ENCODE results near the gene NME5. TPM values are rescaled to one million over a fixed set of nuclear protein-coding genes. Genes with fewer than 3 reads are reported as not detected.

NME5 gene
- polyA plus RNA-seq: 2.8 TPM
- long read RNA-seq, donor 1: 0 reads
- long read RNA-seq, donor 2: 0 reads
- long read RNA-seq, donor 3: 0 reads
- long read RNA-seq, donor 4: 0 reads
- long read RNA-seq, donor 5, partial matches to known transcripts: 0 of 1 reads
- long read RNA-seq, donor 5, other reads (novel, unspliced or antisense): 0 of 1 reads
- long read RNA-seq, donor 6, partial matches to known transcripts: 0 of 3 reads
- long read RNA-seq, donor 6, other reads (novel, unspliced or antisense): 0 of 3 reads
- long read RNA-seq, donor 7, partial matches to known transcripts: 0 of 1 reads
- long read RNA-seq, donor 7, other reads (novel, unspliced or antisense): 0 of 1 reads
- long read RNA-seq, donor 8, partial matches to known transcripts: 0 of 2 reads
- long read RNA-seq, donor 8, other reads (novel, unspliced or antisense): 0 of 2 reads
- long read RNA-seq, donor 9, partial matches to known transcripts: 0 of 3 reads
- long read RNA-seq, donor 9, other reads (novel, unspliced or antisense): 0 of 3 reads
- long read RNA-seq, donor 10, partial matches to known transcripts: 0 of 2 reads
- long read RNA-seq, donor 10, other reads (novel, unspliced or antisense): 0 of 2 reads
- long read RNA-seq, donor 11: 0 reads

- 18% methylated on average over 1 of the region's 31 CpGs for WGBS (ENCODE audit: insufficient coverage, low lambda C conversion rate)
- H3K27me3 ChIP-seq (ENCODE audit: control insufficient read depth, insufficient read depth, low read length): no peaks in the 10 kb centered on the region
- H3K27ac ChIP-seq (ENCODE audit: low read length): no peak within 1 kb of the TSS
- H3K4me3 ChIP-seq (ENCODE audit: low read length): peak within 1 kb of the TSS; percentile 69
- DNase-seq: peak; percentile 18 to 61
- no peaks in the 10 kb centered on the region for H3K36me3 ChIP-seq (ENCODE audit: control insufficient read depth, insufficient read depth, low read length)
- no peaks in the 10 kb centered on the region for H3K4me1 ChIP-seq (ENCODE audit: control insufficient read depth, insufficient read depth, low read length)
- no peaks in the 10 kb centered on the region for H3K9me3 ChIP-seq (ENCODE audit: control insufficient read depth, low read depth, low read length)
Observed at GRCh38 chr5:138138949-138139780, at the start of gene NME5. Gene NME5, minus strand, starts transcription at chr5:138139428. Its CDS starts 648 bp downstream, at chr5:138138780.

- DNase-seq: no peak
- H3K27ac ChIP-seq (ENCODE audit: low read length): no peak overlapping the region
- H3K36me3 ChIP-seq (ENCODE audit: control insufficient read depth, insufficient read depth, low read length): peaks cover 81% of the 10 kb centered on the region
- H3K27me3 ChIP-seq (ENCODE audit: control insufficient read depth, insufficient read depth, low read length): no peaks in the 10 kb centered on the region
- WGBS (ENCODE audit: insufficient coverage, low lambda C conversion rate): no CpG with 5 or more reads among the region's 3 CpGs
- H3K4me3 ChIP-seq (ENCODE audit: low read length): no peak overlapping the region
- H3K4me1 ChIP-seq (ENCODE audit: control insufficient read depth, insufficient read depth, low read length): no peaks in the 10 kb centered on the region
- H3K9me3 ChIP-seq (ENCODE audit: control insufficient read depth, low read depth, low read length): no peaks in the 10 kb centered on the region
Observed at GRCh38 chr5:138188626-138189025, 49.4 kb upstream of the NME5 start.

- Histone ChIP-seq H3K4me3 (ENCODE audit: low read length) (no peak overlapping the region), H3K4me1 (ENCODE audit: control insufficient read depth, insufficient read depth, low read length) (no peaks in the 10 kb centered on the region), H3K27ac (ENCODE audit: low read length) (no peak overlapping the region), H3K36me3 (ENCODE audit: control insufficient read depth, insufficient read depth, low read length) (peaks cover 80% of the 10 kb centered on the region), H3K27me3 (ENCODE audit: control insufficient read depth, insufficient read depth, low read length) (no peaks in the 10 kb centered on the region), H3K9me3 (ENCODE audit: control insufficient read depth, low read depth, low read length) (no peaks in the 10 kb centered on the region)
- DNase-seq: no peak
- WGBS (ENCODE audit: insufficient coverage, low lambda C conversion rate): no CpG with 5 or more reads among the region's 2 CpGs
Observed at GRCh38 chr5:138186002-138186447, 46.8 kb upstream of the NME5 start.

DNA sequence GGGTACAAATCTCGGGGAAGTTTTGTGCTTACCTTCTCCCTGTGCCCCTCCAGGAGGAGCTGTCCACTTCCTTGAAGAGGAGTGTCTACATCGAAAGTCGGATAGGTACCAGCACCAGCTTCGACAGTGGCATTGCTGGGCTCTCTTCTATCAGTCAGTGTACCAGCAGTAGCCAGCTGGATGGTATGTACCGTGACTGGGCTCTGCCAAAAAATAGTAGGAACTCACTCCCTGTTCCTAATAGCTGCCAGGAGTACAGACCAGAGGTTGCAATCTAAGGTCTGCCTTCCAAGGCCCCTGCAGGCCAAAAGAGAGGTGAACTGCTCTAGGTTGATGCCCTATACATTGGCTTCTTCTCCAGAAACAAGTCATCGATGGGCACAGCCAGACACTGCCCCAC is 43.6 kb upstream of the NME5 start:
- Histone ChIP-seq H3K4me1 (ENCODE audit: control insufficient read depth, insufficient read depth, low read length) (peaks cover 10% of the 10 kb centered on the region), H3K27me3 (ENCODE audit: control insufficient read depth, insufficient read depth, low read length) (no peaks in the 10 kb centered on the region), H3K9me3 (ENCODE audit: control insufficient read depth, low read depth, low read length) (no peaks in the 10 kb centered on the region), H3K36me3 (ENCODE audit: control insufficient read depth, insufficient read depth, low read length) (peaks cover 56% of the 10 kb centered on the region), H3K4me3 (ENCODE audit: low read length) (no peak overlapping the region), H3K27ac (ENCODE audit: low read length) (no peak overlapping the region)
- no peak for DNase-seq
- WGBS (ENCODE audit: insufficient coverage, low lambda C conversion rate): no CpG with 5 or more reads among the region's 6 CpGs

DNA sequence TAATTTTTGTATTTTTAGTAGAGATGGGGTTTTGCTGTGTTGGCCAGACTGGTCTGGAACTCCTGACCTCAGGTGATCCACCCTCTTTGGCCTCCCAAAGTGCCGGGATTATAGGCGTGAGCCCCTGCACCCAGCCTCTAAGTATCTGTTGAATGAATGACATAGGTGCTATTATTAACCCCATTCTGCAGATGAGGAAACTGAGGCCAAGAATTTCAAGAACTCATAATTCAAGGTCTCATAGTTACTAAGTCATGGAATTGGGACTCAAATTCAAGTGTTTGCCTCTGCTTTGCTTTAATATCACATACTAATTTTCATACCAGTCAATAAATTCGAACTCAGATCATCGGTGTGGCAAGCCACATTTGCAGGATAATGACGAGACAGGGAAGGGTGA is 41.6 kb upstream of the NME5 start:
- H3K36me3 ChIP-seq (ENCODE audit: control insufficient read depth, insufficient read depth, low read length): peaks cover 51% of the 10 kb centered on the region
- H3K9me3 ChIP-seq (ENCODE audit: control insufficient read depth, low read depth, low read length): no peaks in the 10 kb centered on the region
- H3K27me3 ChIP-seq (ENCODE audit: control insufficient read depth, insufficient read depth, low read length): no peaks in the 10 kb centered on the region
- H3K4me1 ChIP-seq (ENCODE audit: control insufficient read depth, insufficient read depth, low read length): peaks cover 10% of the 10 kb centered on the region
- DNase-seq: no peak
- H3K27ac ChIP-seq (ENCODE audit: low read length): no peak overlapping the region
- WGBS (ENCODE audit: insufficient coverage, low lambda C conversion rate): no CpG with 5 or more reads among the region's 5 CpGs
- H3K4me3 ChIP-seq (ENCODE audit: low read length): no peak overlapping the region

DNA sequence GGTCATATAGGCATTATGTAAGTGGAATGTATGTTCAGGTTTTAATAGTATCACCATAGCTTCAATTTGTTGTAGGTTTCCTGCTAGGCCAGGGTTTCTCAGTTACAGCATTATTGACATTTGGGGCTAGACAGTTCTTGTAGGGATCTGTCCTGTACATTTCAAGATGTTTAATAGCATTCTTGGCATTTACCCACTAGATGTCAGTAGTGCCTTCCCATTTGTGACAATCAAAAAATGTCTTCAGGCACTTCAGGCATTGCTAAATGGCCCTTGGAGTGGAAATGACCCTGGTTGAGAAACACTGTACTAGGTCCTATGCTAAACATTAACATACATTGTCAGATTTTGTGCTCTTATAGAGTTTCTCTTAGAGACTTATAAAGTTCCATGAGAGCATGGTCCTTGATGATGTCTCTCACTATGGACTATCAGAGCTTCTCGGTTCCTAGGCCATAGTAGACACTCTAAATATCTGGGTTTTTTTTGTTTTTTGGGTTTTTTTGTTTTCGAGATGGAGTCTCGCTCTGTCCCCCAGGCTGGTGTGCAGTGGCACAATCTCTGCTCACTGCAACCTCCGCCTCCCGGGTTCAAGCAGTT is 41.1 kb upstream of the NME5 start:
- WGBS (ENCODE audit: insufficient coverage, low lambda C conversion rate): 100% methylated on average over 1 of the region's 5 CpGs
- H3K27ac ChIP-seq (ENCODE audit: low read length): no peak overlapping the region
- peak; percentile 63 to 77 for DNase-seq
- H3K36me3 ChIP-seq (ENCODE audit: control insufficient read depth, insufficient read depth, low read length): peaks cover 51% of the 10 kb centered on the region
- no peaks in the 10 kb centered on the region for H3K9me3 ChIP-seq (ENCODE audit: control insufficient read depth, low read depth, low read length)
- peaks cover 10% of the 10 kb centered on the region for H3K4me1 ChIP-seq (ENCODE audit: control insufficient read depth, insufficient read depth, low read length)
- no peaks in the 10 kb centered on the region for H3K27me3 ChIP-seq (ENCODE audit: control insufficient read depth, insufficient read depth, low read length)
- peak overlapping the region; percentile 88 for H3K4me3 ChIP-seq (ENCODE audit: low read length)

DNA sequence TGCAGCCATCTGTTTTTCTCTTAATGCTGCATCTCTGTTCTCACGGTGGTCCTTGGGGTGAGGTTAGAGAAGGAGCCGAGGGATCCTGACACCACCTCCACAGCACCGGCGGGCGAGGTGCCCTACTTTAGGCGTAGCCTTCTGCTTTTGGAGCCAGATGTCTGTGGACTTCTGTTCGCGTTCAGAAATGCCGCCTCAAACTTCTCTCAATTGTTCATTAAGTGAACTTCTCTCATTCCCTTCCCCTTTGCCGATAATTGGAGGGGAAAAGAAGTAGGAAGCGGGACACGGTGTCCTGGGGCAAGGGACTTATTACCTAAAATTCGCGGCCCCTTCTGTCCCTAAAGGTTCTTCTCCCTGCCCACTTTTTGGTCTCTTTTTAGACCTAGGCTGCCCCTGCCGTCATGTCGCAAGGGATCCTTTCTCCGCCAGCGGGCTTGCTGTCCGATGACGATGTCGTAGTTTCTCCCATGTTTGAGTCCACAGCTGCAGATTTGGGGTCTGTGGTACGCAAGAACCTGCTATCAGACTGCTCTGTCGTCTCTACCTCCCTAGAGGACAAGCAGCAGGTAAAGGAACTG is 40.1 kb upstream of the NME5 start:
- DNase-seq: peak in 1 of 2 donors; percentile 10
- no CpG with 5 or more reads among the region's 23 CpGs for WGBS (ENCODE audit: insufficient coverage, low lambda C conversion rate)

DNA sequence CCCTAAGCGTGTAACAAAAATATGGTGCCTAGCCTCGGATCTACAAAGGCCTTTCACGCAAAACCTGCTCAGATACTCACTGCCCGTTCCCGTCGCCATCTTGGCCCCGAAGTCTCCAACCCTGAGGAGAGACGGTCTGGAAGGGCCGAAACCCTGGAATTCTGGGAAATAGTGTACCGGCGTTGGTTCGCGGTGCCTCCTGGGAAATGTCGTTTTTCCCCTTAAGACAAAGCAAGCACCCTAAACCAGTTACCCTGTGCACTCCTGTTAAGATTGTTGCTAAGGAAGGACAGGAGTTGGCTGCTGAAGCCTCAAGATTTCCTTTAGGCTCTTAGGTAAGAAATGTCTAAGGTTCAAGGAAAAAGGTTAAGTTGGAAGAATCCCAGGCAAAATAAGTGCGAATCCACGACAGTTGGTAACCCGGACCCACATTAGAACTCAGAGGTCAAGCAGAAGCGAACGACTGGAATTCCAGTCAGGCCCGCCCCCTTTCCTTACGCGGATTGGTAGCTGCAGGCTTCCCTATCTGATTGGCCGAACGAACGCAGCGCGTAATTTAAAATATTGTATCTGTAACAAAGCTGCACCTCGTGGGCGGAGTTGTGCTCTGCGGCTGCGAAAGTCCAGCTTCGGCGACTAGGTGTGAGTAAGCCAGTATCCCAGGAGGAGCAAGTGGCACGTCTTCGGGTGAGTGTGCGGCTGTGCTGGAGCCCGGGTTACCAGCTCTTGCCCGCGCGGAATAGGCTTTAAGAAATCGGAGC is 39.5 kb upstream of the NME5 start, which contains the start of the genes BRD8 and KIF20A:
Gene BRD8, minus strand, starts transcription at position 115 of the 761 bp plus-strand sequence. Its CDS starts 16 bp downstream, at position 99.
Gene KIF20A, plus strand, starts transcription at position 597 of the 761 bp plus-strand sequence. CDS start 569 bp downstream, outside the sequence.
- Histone ChIP-seq H3K4me1 (ENCODE audit: control insufficient read depth, insufficient read depth, low read length) (peaks cover 10% of the 10 kb centered on the region), H3K9me3 (ENCODE audit: control insufficient read depth, low read depth, low read length) (no peaks in the 10 kb centered on the region), H3K27me3 (ENCODE audit: control insufficient read depth, insufficient read depth, low read length) (no peaks in the 10 kb centered on the region), H3K4me3 (ENCODE audit: low read length) (peak within 1 kb of the TSS; percentile 88), H3K27ac (ENCODE audit: low read length) (peak within 1 kb of the TSS; percentile 90), H3K36me3 (ENCODE audit: control insufficient read depth, insufficient read depth, low read length) (peaks cover 43% of the 10 kb centered on the region)
- WGBS (ENCODE audit: insufficient coverage, low lambda C conversion rate): 0% methylated on average over 1 of the region's 41 CpGs
- DNase-seq: peak; percentile 96 to 98

More for the DNA sequence above, 40.1 kb upstream of the NME5 start:
- Histone ChIP-seq H3K4me1 (ENCODE audit: control insufficient read depth, insufficient read depth, low read length) (peaks cover 10% of the 10 kb centered on the region), H3K36me3 (ENCODE audit: control insufficient read depth, insufficient read depth, low read length) (peaks cover 46% of the 10 kb centered on the region), H3K4me3 (ENCODE audit: low read length) (peak overlapping the region; percentile 88), H3K27ac (ENCODE audit: low read length) (no peak overlapping the region), H3K27me3 (ENCODE audit: control insufficient read depth, insufficient read depth, low read length) (no peaks in the 10 kb centered on the region), H3K9me3 (ENCODE audit: control insufficient read depth, low read depth, low read length) (no peaks in the 10 kb centered on the region)

DNA sequence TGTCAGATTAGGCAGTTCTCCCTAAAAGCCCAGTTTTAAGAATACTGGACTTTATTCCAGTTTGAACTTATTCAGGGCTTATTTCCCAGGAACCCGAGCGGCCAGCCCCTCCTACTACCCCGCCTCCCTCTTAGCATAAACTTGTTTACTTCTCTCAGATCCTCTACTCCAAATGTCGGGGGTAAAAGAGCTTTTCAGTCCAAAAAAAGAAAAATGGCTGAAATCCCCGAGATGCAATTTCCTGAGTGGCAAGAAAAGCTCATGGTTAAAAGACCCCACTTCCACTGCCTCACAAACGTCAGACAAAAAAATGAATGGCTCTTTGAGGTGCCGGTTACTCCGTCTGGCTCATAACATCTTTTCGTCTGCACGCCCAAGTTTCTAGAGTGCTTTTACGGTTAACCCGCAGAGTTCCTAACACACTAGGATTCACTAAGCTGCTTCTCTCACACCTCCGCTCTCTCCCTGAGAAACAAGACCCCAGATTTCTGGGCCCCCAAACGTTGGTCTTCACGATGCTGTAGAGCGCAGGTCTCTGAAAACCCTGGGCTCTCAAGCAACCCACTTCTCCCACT is 38.8 kb upstream of the NME5 start:
- Histone ChIP-seq H3K36me3 (ENCODE audit: control insufficient read depth, insufficient read depth, low read length) (peaks cover 44% of the 10 kb centered on the region), H3K27me3 (ENCODE audit: control insufficient read depth, insufficient read depth, low read length) (no peaks in the 10 kb centered on the region), H3K27ac (ENCODE audit: low read length) (peak overlapping the region; percentile 90), H3K4me1 (ENCODE audit: control insufficient read depth, insufficient read depth, low read length) (peaks cover 10% of the 10 kb centered on the region), H3K9me3 (ENCODE audit: control insufficient read depth, low read depth, low read length) (no peaks in the 10 kb centered on the region), H3K4me3 (ENCODE audit: low read length) (peak overlapping the region; percentile 88)
- WGBS (ENCODE audit: insufficient coverage, low lambda C conversion rate): no CpG with 5 or more reads among the region's 16 CpGs
- peak; percentile 3 to 42 for DNase-seq
